NCI-H1694 treated with DMSO at 0.1 percent for 48 hours (cell line): ENCODE data around the gene BAD.

ENCODE experiments used
- DNase-seq: peaks from one replicate; lab custom pipeline; 2025; lab: John Stamatoyannopoulos, UW

Gene BAD

DNA sequence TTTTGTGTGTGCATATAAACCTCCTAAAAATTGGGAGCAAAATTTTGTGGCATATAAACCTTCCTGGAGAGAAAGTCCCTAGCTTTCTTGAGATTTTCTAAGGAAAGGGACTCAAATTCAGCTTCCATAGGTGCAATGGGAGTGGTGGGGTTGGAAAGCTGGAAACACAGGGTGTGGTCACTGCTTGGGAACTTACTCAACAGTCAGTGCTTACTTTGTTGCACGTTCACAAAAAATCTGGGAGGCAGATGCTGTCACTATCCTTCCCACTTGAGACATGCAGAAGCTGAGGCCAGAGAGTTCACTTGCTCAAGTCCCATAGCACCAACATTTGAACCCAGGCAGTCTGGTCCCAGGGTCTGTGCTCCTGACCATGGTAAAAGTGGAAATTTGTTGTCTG, 11.8 kb upstream of the BAD start:
- DNase-seq: no peak

DNA sequence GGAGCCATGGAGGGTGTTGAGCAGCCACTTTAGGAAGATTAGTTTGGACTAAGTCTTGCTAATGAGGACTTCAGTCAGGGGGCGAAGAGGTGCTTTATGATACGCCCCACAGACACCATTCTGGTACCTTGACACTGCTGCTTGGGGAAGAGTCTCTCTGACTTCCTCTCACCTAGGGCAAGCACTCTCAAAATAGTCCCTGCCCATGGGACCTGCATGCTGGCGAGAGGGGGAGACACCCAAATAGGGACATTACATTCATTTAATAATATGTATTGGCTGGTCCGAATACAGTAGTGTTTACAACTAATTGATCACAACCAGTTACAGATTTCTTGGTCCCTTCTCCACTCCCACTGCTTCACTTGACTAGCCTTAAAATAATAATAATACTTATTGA, 11.3 kb upstream of the BAD start:
- DNase-seq: no peak

DNA sequence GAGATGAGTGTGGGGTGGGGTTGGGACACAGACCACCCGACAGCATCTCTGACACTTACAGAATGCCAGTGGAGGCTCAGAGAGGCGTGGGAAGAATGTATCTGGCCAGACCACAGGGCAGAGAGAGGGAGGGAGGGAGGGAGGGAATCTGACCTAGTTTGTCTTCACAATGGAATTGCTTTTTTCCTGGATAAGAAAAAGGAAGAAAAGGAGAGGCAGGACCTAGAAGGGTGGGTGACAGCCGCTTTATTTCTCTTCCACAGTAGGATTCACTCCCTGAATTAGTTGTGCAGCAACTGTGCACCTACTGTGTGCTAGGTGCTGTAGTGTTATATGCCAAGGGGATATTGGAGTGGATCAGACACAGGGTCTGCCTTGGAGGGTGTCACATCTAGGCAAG, 10.3 kb upstream of the BAD start:
- DNase-seq: no peak

DNA sequence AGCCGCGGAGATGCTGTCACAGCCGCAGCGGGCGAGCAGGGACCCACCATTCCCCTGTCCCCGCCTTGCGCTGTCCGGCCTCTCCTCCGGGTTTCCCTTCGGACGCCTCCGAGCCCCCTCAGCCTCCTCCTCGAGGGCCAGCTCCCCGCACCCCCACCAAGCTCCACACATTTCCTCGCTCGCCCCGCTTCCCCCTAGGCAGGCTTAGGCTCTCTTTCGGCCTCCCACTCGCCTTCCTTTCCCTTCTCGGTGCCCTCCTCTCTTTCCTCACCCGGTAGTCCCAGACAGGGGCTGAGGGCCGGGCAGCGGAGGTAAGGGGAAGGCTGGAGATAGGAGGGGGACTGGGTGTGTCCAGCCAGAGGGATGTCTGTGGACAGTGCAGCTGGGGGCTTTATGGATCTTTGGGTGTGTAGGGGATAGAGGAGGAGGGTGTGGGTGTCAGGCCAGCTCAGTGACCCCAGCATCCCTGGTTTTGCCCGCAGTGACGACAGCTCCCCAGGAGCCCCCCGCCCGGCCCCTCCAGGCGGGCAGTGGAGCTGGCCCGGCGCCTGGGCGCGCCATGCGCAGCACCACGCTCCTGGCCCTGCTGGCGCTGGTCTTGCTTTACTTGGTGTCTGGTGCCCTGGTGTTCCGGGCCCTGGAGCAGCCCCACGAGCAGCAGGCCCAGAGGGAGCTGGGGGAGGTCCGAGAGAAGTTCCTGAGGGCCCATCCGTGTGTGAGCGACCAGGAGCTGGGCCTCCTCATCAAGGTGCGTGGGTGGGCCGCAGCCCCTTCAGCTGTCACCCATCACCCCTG, 8.2 kb upstream of the BAD start:
- no peak for DNase-seq

DNA sequence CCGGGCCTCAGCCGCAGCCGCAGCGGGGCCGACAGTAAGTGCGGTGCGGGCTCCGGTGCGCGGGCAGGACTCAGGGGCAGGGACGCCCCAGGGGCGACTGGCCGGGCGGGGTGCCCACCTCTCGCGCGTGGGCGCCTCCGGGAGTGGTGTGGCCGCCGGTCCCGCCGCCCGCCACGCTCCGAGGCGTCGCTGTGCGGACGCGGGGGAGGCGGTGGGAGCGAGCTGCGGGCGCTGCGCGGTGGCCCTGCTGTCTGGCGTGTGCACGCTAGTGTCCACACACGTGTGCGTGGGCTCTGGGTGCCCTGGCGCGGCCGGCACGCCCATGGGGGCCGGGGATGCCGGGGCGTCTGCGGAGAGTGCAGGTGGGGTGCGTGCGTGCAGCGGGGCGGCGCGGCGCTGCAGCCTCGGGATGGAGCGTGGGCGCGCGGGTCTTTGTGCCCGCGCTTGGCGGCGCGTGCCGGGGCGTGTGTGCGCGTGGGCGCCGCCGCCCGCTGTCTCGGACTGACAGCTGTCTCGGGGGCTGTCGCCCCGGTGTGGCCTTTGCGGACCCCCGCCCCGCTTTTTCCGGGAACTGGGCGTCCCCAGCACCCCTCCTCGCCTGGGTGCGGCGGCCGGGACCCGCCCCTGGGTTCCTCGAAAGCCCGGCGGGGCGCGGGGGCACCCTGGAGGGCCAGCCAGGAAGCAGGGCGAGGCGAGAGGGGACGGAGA, 7.4 kb upstream of the BAD start:
- DNase-seq: no peak

DNA sequence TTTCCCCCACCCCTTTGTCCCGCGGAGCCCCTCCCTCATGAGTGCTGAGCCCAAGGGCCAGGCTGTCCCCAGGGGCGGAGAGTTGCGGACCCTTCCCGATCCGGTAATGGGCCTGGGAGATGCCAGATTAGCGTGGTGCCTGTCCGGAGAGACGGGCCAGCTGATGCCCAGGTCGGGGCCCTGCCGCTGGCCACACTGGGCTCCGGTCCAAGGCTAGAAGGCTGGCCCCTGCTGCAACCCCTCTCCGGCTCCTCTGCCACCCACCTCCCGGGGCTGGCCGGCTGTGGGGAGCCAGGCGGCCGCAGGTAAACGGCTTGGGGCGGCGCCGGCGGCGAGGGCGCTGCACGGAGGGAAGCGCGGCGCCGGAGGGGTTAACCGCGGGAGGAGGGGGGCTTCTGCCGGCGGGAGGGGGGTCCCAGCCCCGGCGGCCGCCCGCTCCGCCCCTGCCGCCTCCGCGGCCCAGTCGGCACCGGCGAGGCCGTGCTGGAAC, 6.8 kb upstream of the BAD start, which contains the start of gene KCNK4:
Gene KCNK4, plus strand, starts transcription at position 41 of the 490 bp plus-strand sequence. CDS start 1,717 bp downstream, outside the sequence.
- no peak for DNase-seq

DNA sequence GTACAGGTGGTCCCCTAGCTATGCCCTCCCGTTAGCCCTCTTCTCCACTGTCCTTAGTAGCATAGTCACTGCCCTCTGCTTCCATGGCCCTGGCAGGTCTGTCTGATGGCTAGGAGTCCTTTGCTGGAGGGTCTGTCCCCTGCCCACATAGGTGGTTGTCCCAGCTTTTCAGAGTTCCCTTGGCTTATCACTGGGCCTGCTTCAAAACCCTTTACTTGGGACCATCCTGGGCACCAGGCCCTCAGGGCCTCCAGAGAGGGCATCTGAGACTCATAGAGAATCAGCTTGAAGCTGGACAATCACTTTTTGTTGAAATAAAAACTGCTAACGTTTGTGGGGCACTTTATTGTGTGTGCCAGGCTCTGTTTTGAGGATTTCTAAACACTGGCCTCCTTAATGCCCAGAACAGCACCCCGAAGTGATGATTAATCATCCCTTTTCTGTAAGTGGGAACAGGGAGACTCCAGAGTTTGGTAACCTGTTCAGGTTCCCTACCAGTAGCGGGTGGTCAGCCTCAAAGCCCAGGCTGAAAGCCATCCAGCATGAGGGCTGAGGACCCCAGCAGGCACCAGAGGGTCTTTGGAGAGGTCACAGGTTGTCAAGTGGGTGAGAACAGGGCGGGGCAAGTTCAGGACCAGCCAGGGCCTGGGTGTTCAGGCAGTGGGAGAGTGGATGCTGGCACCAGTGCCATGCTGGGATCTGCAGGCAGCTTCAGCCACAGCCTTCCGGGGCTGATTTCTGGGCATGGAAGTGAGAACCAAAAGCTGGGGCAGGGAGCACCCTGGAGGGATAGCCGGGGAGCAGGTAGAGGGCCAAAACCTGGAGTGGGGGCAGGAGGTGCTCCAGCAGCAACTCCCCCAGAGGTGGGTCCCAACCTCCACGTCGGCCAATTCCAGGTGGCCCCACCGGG, 6.1 kb upstream of the BAD start:
- DNase-seq: no peak

DNA sequence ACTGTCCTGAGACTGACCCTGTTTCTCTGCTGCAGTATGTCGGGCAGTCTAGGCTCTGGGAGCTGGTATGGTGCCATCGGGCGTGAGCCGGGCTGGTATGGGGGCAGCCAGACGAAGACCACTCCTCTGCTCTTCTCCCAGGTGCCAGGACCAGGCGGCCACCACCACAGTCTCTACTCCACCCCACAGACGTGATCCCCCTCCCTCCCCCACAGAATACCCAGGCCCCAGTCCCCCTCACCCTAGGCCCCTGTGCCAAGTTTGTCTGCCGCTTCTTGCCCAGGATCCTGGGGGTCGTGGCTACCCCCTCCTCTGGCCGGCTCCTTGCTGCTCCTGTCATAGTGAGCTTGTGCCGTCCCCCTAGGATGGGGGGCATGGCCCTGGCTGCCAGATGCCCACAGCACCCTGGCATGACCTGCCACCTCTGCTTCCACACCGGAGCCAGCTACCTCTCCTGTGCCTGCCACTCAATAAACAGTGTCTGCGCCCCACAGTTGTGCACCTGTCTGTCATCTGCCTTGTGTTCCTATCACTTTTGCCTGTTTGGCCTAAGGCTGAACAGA, 4.6 kb upstream of the BAD start:
- DNase-seq: no peak

DNA sequence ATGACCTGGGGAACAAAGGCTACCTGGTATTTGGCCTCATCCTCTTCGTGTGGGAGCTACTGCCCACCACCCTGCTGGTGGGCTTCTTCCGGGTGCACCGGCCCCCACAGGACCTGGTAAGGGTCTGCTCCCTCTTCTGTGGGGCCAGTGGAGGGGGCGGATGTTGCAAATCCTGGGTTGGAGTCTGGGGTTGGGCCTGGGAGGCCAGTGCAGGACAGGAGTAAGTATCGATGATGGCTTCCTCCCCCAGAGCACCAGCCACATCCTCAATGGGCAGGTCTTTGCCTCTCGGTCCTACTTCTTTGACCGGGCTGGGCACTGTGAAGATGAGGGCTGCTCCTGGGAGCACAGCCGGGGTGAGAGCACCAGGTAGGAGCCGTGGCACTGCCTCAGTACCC, 3.9 kb upstream of the BAD start:
- no peak for DNase-seq

DNA sequence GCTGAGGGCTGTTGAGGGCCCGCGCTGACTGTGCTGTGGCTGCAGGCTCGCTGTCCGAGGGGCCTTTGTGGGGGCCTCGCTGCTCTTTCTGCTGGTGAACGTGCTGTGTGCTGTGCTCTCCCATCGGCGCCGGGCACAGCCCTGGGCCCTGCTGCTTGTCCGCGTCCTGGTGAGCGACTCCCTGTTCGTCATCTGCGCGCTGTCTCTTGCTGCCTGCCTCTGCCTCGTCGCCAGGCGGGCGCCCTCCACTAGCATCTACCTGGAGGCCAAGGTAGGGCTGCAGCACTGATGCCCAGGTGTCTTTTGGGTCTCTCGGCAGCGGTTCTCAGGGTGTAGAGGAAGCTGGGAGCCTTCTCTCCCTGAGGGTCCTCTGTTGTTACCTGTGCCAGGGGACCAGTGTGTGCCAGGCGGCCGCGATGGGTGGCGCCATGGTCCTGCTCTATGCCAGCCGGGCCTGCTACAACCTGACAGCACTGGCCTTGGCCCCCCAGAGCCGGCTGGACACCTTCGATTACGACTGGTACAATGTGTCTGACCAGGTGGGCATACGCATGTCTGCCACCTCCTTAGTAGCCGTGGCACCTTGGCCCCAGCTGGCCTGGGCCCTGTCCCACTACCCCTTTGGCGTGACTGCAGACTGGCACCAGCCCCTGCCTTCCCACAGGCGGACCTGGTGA, 3.3 kb upstream of the BAD start:
- DNase-seq: no peak

DNA sequence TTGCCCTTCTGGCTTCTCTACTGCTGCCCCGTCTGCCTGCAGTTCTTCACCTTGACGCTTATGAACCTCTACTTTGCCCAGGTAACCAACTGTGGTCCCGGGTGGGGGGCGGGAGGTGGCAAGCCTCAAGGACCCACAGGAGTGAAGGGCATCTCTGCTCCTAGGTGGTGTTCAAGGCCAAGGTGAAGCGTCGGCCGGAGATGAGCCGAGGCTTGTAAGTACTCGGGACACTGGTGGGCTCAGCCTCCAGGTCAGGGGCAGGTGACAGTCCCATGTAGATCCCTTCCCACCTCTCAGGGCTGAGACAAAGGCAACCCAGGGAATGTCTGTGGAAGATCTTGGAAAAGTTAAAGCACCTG, 2.3 kb upstream of the BAD start:
- no peak for DNase-seq

DNA sequence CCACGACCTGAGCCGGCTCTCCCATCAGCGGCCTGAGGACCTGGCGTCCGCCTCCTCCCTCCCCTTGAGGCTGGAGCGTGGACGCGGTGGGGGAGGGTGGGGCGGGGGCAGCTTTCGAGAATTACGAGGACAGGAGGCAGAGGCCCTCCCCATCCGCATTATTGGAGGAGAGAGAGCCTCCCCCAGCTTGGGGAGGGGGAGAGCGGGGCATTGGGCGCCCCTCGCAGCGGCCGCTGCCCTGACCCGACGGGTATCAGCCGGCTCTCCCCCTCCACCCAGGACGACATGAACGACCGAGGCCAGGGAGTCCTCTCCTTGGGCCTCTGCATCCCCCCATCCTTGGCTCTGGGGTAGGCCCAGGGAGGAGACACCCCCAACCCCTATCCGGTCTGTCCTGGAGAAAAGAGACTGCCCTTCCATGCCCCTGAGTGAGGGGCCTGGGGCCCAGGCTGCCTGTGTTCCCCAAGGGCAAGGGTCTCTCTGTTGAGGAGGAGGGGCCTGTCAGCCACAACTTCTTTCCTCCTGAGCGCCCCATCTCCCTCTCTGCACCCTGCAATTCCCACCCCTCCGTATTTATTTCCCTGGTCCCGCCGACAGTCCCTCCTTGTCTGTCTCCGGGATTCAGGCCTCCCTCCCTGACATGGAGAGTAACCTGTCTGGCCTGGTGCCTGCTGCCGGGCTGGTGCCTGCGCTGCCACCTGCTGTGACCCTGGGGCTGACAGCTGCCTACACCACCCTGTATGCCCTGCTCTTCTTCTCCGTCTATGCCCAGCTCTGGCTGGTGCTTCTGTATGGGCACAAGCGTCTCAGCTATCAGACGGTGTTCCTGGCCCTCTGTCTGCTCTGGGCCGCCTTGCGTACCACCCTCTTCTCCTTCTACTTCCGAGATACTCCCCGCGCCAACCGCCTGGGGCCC, 1.7 kb upstream of the BAD start:
- DNase-seq: peak; percentile 43

DNA sequence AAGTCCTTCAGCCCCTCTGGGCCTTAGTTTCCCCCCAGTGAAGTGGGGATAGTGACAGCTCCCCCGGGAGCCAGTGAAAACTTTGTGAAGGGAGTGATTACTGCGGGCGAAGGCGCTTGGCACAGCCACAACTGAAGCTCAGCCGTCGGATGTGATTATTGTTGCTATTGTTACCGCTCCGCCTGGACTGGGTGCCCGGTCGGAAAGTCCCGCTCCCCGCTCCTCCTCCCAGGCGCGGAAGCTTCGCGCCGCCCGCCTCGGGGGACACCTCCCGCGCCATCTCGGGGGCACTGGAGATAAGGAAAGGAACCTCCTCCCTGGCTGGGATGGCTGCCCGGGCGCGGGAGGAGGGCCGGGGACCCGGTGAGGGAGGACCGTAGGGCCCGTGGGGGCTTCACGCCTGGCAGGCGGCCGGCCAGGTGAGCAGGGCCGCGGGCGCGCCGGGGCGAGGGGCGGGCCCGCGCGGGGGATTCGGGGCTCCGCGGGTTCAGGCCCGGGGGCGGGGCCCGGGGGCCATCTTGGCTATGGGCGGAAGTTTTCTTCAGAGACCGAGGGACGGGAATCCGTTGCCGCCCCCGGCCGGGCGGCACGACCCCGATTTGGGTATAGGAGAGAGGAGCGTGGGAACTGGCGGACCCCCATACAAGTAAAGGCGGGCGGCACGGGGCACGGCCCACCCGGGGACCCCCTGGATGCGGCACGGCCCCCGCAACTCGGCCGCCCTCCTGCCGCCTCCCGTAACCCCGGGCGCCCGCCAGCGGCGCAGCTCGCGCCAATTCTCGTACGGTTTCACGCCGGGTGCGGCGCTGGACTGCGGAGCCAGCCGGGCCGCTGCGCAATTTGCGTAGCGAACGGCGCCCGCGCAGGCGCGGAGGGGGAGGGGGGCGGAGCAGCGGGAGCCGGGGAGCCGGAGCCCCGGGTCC, 758 bp upstream of the BAD start, which contains the start of gene GPR137:
Gene GPR137, plus strand, starts transcription at position 887 of the 923 bp plus-strand sequence. CDS start 677 bp downstream, outside the sequence.
- DNase-seq: peak; percentile 55

DNA sequence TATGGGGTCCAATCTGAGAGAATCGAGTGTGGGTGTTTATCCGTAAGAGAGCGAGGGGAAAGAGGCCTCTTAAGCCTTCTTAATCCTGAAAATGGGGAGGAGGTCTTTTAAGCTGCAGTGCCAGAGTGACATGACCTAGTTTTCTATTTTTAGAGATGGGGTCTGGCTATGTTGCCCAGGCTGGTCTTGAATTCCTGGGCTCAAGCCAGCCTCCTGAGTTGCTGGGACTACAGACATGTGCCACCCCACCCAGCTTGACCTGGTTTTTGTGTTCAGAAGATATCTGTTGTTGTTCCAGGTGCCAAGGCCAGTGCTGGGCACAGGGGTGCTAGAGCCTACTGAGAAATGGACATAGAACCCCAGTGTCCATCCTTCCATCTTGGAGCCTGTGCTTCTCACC, 1.4 kb downstream of the BAD start:
- DNase-seq: no peak

DNA sequence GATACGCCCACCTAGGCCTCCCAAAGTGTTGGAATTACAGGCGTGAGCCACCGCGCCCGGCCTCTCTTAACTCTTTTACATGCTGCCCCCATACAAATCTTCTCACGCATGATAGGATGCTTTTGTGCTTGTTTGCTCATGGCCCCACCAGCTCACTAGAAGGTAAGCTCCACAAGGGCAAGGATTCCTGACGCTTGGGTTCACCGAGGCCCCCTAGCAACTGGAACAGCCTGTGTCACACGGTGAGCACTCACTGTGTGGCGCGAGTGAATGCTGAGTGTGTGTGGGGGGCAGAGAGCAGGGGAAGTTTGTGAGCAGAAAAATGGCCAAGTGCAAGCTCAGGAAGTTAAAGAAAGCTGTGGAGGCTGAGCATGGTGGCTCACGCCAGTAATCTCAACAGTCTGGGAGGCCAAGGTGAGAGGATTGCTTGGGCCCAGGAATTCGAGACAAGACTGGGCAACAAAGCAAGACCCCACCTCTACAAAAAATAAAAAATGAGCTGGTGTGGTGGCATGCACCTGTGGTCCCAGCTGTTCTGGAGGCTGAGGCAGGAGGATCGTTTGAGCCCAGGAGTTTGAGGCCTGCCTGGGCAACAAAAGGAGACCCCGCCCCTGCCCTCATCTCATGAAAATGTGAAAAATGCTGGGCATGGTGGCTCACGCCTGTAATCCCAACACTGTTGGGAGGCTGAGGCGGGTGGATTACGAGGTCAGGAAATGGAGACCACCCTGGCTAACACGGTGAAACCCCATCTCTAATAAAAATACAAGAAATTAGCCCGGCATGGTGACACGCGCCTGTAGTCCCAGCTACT, 2.3 kb downstream of the BAD start:
- no peak for DNase-seq

DNA sequence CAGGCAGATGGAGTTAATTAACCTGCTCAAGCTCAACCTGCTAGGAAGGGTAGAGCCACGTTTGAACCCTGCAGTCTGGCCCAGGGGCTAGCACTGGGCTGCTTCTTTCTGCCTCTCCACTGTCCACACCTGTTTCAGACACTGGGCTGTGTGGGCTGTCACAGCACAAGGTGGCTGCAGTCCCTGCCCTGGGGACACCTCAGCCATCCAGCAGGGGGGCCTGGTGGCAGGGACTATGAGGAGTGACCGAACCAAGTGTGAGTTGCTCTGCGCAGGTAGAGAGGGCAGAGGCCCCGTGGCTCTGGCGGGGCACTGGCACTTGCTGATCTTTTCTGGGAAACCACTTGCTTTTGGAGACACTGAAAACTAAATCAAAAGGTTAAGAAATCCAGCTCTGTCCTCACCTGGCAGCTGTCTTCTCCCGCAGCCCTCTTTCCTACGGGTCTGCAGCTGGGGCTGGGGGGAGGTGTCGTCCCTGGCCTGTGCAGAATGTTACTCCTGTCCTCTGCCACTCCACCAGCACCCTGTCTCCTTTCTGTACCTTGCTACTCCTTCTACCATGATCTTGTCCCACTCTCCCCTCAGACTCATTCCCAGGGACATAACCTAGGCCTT, 5.8 kb downstream of the BAD start:
- no peak for DNase-seq

DNA sequence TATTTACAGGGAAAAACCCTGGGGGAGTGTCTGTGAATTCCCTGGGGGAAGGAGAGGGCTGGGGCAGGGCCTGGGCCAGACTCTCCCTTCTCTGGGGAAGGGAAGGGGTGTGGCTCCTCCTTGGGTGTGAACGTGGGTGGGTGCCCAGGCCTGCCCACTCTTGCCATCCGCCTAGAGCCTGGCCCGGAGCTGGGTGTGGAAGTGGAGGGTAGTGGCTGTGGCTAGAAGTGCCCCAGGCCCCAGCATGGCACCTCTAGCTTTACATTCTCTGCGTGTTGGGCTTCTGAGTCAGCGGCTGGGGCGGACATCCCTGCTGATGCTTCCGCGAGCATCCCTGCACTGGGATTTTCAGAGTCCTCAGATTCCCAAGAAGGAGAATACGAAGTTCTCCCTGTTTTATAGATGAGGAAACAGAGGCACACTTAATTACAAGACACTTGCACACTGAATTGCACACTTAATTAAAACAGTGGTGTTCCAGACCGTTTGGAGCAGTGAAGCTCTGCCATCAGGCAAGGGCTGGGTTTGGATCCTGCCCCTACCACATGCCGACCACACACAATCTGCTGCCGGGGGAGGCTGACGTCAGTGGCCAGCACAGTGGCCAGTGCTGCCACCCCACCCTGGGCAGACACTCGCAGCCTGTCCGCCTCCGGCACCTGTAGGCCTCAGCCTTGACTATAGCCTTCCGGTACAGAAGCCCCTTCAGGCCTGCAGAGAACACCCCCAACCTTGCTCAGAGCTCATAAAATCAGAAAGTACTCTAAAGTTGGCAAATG, 7.6 kb downstream of the BAD start:
- no peak for DNase-seq
